ENCODE measurements around the gene EPOP. TPM values are rescaled to one million over a fixed set of nuclear protein-coding genes. Genes with fewer than 3 reads are reported as not detected.

Gene EPOP
- total RNA-seq, 4 donors from 2014 or later: 0.29 to 1.2 (median 0.75) TPM; not detected in 1

GRCh38 chr17:38701504-38702165 is 26.9 kb upstream of the EPOP start:
- intact Hi-C loops (cut with DNase I; ENCODE audit: low total_unique reads) (loop anchor here (1.0 to 5.0 kb wide), 2 partner anchors 29 to 166 kb away; partner anchors contain the start of gene CISD3), in situ Hi-C loops (cut with MboI; ENCODE audit: low sequenced_read_pairs in 4 of 4) (no loop called here)
- Histone ChIP-seq H3K4me3 (peak overlapping the region; percentile 71 to 81 (median 75)), H3K36me3 (no peaks in the 10 kb centered on the region), H3K4me1 (peaks cover 13 to 18% of the 10 kb centered on the region in 2 donors), H3K27me3 (no peaks in the 10 kb centered on the region), H3K27ac (peak overlapping the region; percentile 96 to 100 (median 98)), H3K9me3 (no peaks in the 10 kb centered on the region)
- no peak for DNase-seq
- TF ChIP-seq POLR2A (IDR thresholded peaks at IDR 0.05): no peak
- TF ChIP-seq, protein P1, sequence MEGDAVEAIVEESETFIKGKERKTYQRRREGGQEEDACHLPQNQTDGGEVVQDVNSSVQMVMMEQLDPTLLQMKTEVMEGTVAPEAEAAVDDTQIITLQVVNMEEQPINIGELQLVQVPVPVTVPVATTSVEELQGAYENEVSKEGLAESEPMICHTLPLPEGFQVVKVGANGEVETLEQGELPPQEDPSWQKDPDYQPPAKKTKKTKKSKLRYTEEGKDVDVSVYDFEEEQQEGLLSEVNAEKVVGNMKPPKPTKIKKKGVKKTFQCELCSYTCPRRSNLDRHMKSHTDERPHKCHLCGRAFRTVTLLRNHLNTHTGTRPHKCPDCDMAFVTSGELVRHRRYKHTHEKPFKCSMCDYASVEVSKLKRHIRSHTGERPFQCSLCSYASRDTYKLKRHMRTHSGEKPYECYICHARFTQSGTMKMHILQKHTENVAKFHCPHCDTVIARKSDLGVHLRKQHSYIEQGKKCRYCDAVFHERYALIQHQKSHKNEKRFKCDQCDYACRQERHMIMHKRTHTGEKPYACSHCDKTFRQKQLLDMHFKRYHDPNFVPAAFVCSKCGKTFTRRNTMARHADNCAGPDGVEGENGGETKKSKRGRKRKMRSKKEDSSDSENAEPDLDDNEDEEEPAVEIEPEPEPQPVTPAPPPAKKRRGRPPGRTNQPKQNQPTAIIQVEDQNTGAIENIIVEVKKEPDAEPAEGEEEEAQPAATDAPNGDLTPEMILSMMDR (IDR thresholded peaks at IDR 0.05 in 4 of 5, conservative IDR thresholded peaks at IDR 0.05 in 1 of 5): no peak
- ATAC-seq: peak in 1 of 2 donors; percentile 3

- Histone ChIP-seq H3K27ac (no peak overlapping the region), H3K4me3 (no peak overlapping the region), H3K36me3 (no peaks in the 10 kb centered on the region), H3K27me3 (no peaks in the 10 kb centered on the region), H3K4me1 (peaks cover 16 to 18% of the 10 kb centered on the region in 2 donors), H3K9me3 (no peaks in the 10 kb centered on the region)
- intact Hi-C loops (cut with DNase I; ENCODE audit: low total_unique reads): no loop called here
- in situ Hi-C loops (cut with MboI; ENCODE audit: low sequenced_read_pairs in 4 of 4): no loop called here
- no peak for TF ChIP-seq POLR2A (IDR thresholded peaks at IDR 0.05)
- TF ChIP-seq, protein P1 (IDR thresholded peaks at IDR 0.05 in 4 of 5, conservative IDR thresholded peaks at IDR 0.05 in 1 of 5): no peak
- DNase-seq (no peak), ATAC-seq (no peak)
These were observed 24.0 kb upstream of the EPOP start for GRCh38 chr17:38698760-38699159.

DNA sequence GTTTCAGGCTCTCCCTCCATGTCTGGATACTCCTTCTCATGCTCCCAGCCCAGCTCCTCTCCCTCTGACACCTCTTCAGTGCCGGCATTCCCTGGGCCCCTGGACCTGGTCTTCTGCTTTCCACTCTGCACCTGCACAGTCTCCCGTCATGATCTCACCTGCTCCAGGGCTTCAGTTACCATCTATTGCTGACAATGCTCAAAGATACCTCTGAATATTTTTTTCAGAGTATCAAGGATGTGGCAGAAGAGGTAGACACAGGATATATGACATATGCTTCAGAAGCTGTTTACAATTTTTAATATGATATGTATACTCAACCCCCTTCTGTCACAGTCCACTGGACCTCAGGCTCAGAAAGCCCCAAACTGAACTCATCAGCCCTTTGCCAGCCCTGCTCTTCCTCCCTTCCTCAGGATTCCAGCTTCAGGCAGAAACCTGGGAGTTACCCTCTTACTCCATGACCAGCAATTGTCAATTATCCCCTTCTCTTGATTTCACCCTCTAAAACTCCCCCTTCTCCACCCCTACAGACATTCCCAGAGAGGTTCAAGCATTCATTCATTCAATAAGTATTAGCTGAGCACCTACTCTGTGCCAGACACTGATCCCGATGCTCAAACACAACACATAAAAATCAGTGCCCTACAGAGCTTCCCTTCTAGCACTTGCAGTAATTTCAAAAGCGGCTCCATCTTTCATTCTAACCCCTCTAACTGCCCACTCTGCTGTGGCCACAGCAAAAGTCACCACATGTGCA is 22.5 kb upstream of the EPOP start:
- TF ChIP-seq POLR2A (IDR thresholded peaks at IDR 0.05): no peak
- TF ChIP-seq, protein P1 (IDR thresholded peaks at IDR 0.05 in 4 of 5, conservative IDR thresholded peaks at IDR 0.05 in 1 of 5): no peak
- no peaks in the 10 kb centered on the region for H3K36me3 ChIP-seq
- H3K4me3 ChIP-seq: no peak overlapping the region
- ATAC-seq: no peak
- H3K27me3 ChIP-seq: no peaks in the 10 kb centered on the region
- no peak overlapping the region for H3K27ac ChIP-seq
- in situ Hi-C loops (cut with MboI; ENCODE audit: low sequenced_read_pairs in 4 of 4): no loop called here
- DNase-seq: no peak
- peaks cover 19% of the 10 kb centered on the region in 2 donors for H3K4me1 ChIP-seq
- H3K9me3 ChIP-seq: no peaks in the 10 kb centered on the region
- intact Hi-C loops (cut with DNase I; ENCODE audit: low total_unique reads): no loop called here

DNA sequence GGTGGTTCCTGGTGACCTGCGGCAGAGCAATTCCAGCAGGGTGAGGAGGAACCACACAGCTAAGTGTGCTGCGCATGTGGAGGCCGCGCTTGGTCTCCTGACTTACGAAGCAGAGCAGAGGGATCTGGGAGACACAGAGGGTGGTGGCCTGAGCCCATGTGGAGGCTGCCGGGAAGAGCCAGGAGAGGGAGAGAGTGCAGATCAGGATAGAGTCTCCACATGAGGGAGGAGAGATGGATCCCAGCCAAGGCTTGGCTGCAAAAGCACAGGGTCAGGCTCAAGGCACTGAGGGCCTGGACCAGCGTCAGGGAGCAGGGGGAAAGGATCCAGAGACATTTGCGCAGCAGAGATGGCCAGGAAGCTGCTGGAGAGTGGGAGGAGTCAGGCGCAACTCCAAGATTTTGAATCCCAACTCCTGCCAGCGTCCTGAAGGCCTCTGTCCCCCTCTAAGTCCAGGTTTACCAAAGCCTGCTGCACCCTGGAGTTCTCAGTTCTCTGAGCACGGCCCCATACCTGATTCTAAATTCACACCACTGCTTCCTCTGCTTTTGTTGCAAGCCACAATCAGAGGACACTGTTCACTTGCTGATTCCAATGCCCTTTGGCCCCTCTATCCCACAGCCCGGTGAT is 19.1 kb upstream of the EPOP start:
- H3K27ac ChIP-seq: peak overlapping the region; percentile 59 to 74 (median 70)
- in situ Hi-C loops (cut with MboI; ENCODE audit: low sequenced_read_pairs in 4 of 4) (no loop called here), intact Hi-C loops (cut with DNase I; ENCODE audit: low total_unique reads) (no loop called here)
- peaks cover 13% of the 10 kb centered on the region in 2 donors for H3K4me1 ChIP-seq
- no peaks in the 10 kb centered on the region for H3K27me3 ChIP-seq
- DNase-seq (peak; percentile 64 to 86), ATAC-seq (peak; percentile 91 to 93)
- TF ChIP-seq, protein P1 (IDR thresholded peaks at IDR 0.05 in 4 of 5, conservative IDR thresholded peaks at IDR 0.05 in 1 of 5): no peak
- TF ChIP-seq POLR2A (IDR thresholded peaks at IDR 0.05): no peak
- no peaks in the 10 kb centered on the region for H3K36me3 ChIP-seq
- no peak overlapping the region for H3K4me3 ChIP-seq
- H3K9me3 ChIP-seq: no peaks in the 10 kb centered on the region

Data from gastrocnemius medialis (tissue), 4 donors.